Keratinocyte (primary cell): Measurements from ENCODE around the gene SUSD5. TPM values are rescaled to one million over a fixed set of nuclear protein-coding genes. Genes with fewer than 3 reads are reported as not detected.

ENCODE experiments used
- DNase-seq: peaks from one replicate; pipeline ENCODE4 v3.0.0-alpha.2; 2011; ENCODE audit warnings: low read depth, missing footprints, low spot score
- FAIRE-seq: peaks from 2 replicates; lab custom pipeline; 2011; peaks lifted over from hg19 to GRCh38; lab: Jason Lieb, UNC
- H2AFZ ChIP-seq: 2 replicates; pipeline ENCODE4 v1.6.0; 2012; ENCODE audit warnings: low read length, control low read depth, inconsistent platforms; ENCODE audit not compliant: control insufficient read depth
- H3K27ac ChIP-seq: 2 replicates; pipeline ENCODE4 v1.5.1; 2011; ENCODE audit warnings: low read length; ENCODE audit not compliant: control insufficient read depth, insufficient read depth
- H3K27me3 ChIP-seq: 3 replicates; pipeline ENCODE4 v1.6.0; 2011; ENCODE audit warnings: low read length; ENCODE audit not compliant: control insufficient read depth, insufficient read depth; ENCODE audit errors: extremely low read depth
- H3K36me3 ChIP-seq, 2 experiments: 2 replicates in 1 of 2; 3 replicates in 1 of 2; pipeline ENCODE4 v1.5.1; 2011; ENCODE audit warnings: low read length in 2 of 2, mild to moderate bottlenecking in 1 of 2; ENCODE audit not compliant: control insufficient read depth in 2 of 2, insufficient read depth in 2 of 2; ENCODE audit errors: extremely low read depth in 1 of 2
- H3K4me1 ChIP-seq: 3 replicates; pipeline ENCODE4 v1.5.1; 2011; ENCODE audit warnings: low read length; ENCODE audit not compliant: control insufficient read depth, insufficient read depth; ENCODE audit errors: extremely low read depth
- H3K4me2 ChIP-seq: 3 replicates; pipeline ENCODE4 v1.6.0; 2011; ENCODE audit warnings: low read depth, low read length; ENCODE audit not compliant: control insufficient read depth, insufficient read depth; ENCODE audit errors: extremely low read depth
- H3K4me3 ChIP-seq, 3 experiments: fragments of 200-600 bp in 1 of 3; sonication (generic) in 1 of 3; 2 replicates in 2 of 3; 3 replicates in 1 of 3; pipeline ENCODE4 v1.5.1; 2011 to 2016; ENCODE audit warnings: low read length in 3 of 3, mild to moderate bottlenecking in 3 of 3, control low read depth in 2 of 3, inconsistent platforms in 1 of 3, low read depth in 1 of 3, mixed read lengths in 1 of 3, mixed run types in 1 of 3, moderate library complexity in 1 of 3; ENCODE audit not compliant: control insufficient read depth in 2 of 3, insufficient read depth in 2 of 3; ENCODE audit errors: extremely low read depth in 1 of 3
- H3K79me2 ChIP-seq: 2 replicates; pipeline ENCODE4 v1.6.0; 2012; ENCODE audit warnings: low read length; ENCODE audit not compliant: control insufficient read depth, insufficient read depth
- H3K9ac ChIP-seq: 3 replicates; pipeline ENCODE4 v1.6.0; 2011; ENCODE audit warnings: low read length; ENCODE audit not compliant: control insufficient read depth, insufficient read depth; ENCODE audit errors: extremely low read depth
- H3K9me1 ChIP-seq: 3 replicates; pipeline ENCODE4 v1.6.0; 2011; ENCODE audit warnings: low read length; ENCODE audit not compliant: control insufficient read depth, insufficient read depth; ENCODE audit errors: extremely low read depth
- H3K9me3 ChIP-seq: 2 replicates; pipeline ENCODE4 v1.5.1; 2012; ENCODE audit warnings: low read depth, low read length; ENCODE audit not compliant: control insufficient read depth
- H4K20me1 ChIP-seq: 3 replicates; pipeline ENCODE4 v1.6.0; 2011; ENCODE audit warnings: low read length; ENCODE audit not compliant: control insufficient read depth, insufficient read depth; ENCODE audit errors: extremely low read depth
- CTCF ChIP-seq, 3 experiments: IDR thresholded peaks in 1 of 3; conservative IDR thresholded peaks in 1 of 3; optimal IDR thresholded peaks in 1 of 3; 2 replicates in 2 of 3; 3 replicates in 1 of 3; pipeline versions ENCODE3 to v1.5.1; 2011; ENCODE audit warnings: low read length in 3 of 3, mild to moderate bottlenecking in 3 of 3, moderate library complexity in 2 of 3, control low read depth in 1 of 3, inconsistent platforms in 1 of 3; ENCODE audit not compliant: insufficient read depth in 2 of 3; ENCODE audit errors: extremely low read depth in 1 of 3
- EZH2 ChIP-seq: IDR thresholded peaks from one replicate; pipeline ENCODE4 v1.6.1; 2012; ENCODE audit warnings: inconsistent platforms, mild to moderate bottlenecking, low read length, moderate library complexity
- dilution Hi-C: fragments of 300-500 bp; cut with MboI; formaldehyde crosslinking; loops from one replicate; pipeline ENCODE4 v1.7.0; 2020; ENCODE audit warnings: low sequenced_read_pairs; ENCODE audit not compliant: extremely low pct_ligation_motif_present
- polyA plus RNA-seq, 5 experiments: library from polyadenylated mRNA; depleted of rRNA in 3 of 5; stranded (reverse) in 3 of 5; stranded (forward) in 1 of 5; unstranded in 1 of 5; fragments of >200 nt; gene quantifications; 1 replicate in 1 of 5; 2 replicates in 3 of 5; 3 replicates in 1 of 5; pipeline versions ENCODE4 v1.2.1 to v1.2.3, GENCODE V29; 2011 to 2012; ENCODE audit warnings: missing spikeins in 2 of 5, low read depth in 1 of 5, low replicate concordance in 1 of 5

The SUSD5 gene
- polyA plus RNA-seq, 1 donor (not counting 4 experiments of a cell fraction or from before 2014, with no cell fraction given): 0.05 TPM

- TF ChIP-seq EZH2 (peak; percentile 53), CTCF (optimal IDR thresholded peaks at IDR 0.05 in 1 of 3, IDR thresholded peaks at IDR 0.05 in 1 of 3, conservative IDR thresholded peaks at IDR 0.05 in 1 of 3; ENCODE audit: extremely low read depth in 1 of 3, insufficient read depth in 2 of 3, low read length in 3 of 3) (no peak)
- H3K9me1 ChIP-seq: no peaks in the 10 kb centered on the region
- H3K27ac ChIP-seq: no peak overlapping the region
- no peaks in the 10 kb centered on the region for H3K79me2 ChIP-seq
- H3K4me3 ChIP-seq: peak overlapping the region in 1 of 3 experiments; percentile 35
- H3K4me2 ChIP-seq: peak overlapping the region; percentile 37
- no peak overlapping the region for H2AFZ ChIP-seq
- H3K9me3 ChIP-seq: no peaks in the 10 kb centered on the region
- dilution Hi-C loops: no loop called here
- H4K20me1 ChIP-seq: no peaks in the 10 kb centered on the region
- H3K9ac ChIP-seq: no peak overlapping the region
- peaks cover 49% of the 10 kb centered on the region for H3K27me3 ChIP-seq
- H3K4me1 ChIP-seq: no peaks in the 10 kb centered on the region
- no peak for FAIRE-seq
- DNase-seq: no peak
- no peaks in the 10 kb centered on the region for H3K36me3 ChIP-seq
These were observed 521 bp upstream of the SUSD5 start for GRCh38 chr3:33219175-33219487.

- no peaks in the 10 kb centered on the region for H3K4me1 ChIP-seq
- H3K9me1 ChIP-seq: no peaks in the 10 kb centered on the region
- no peak for DNase-seq
- H3K36me3 ChIP-seq: no peaks in the 10 kb centered on the region
- no peak overlapping the region for H3K9ac ChIP-seq
- H3K4me2 ChIP-seq: peak overlapping the region; percentile 43
- TF ChIP-seq CTCF (optimal IDR thresholded peaks at IDR 0.05 in 1 of 3, IDR thresholded peaks at IDR 0.05 in 1 of 3, conservative IDR thresholded peaks at IDR 0.05 in 1 of 3; ENCODE audit: extremely low read depth in 1 of 3, insufficient read depth in 2 of 3, low read length in 3 of 3) (no peak), EZH2 (peak; percentile 80)
- peaks cover 49% of the 10 kb centered on the region for H3K27me3 ChIP-seq
- no peak overlapping the region for H3K4me3 ChIP-seq
- H3K79me2 ChIP-seq: no peaks in the 10 kb centered on the region
- no peak overlapping the region for H3K27ac ChIP-seq
- H4K20me1 ChIP-seq: no peaks in the 10 kb centered on the region
- H3K9me3 ChIP-seq: no peaks in the 10 kb centered on the region
- dilution Hi-C loops: no loop called here
- no peak overlapping the region for H2AFZ ChIP-seq
- FAIRE-seq: no peak
These were observed 654 bp downstream of the SUSD5 start for GRCh38 chr3:33217866-33218445.
